NCI-H345 treated with DMSO at 0.1 percent for 48 hours (cell line): ENCODE measurements around the gene HCRTR1.
A peak's percentile ranks its signal among the peaks of the same experiment; 100 is the strongest.
"Not testable (repeated sequence)": the region's sequence is repeated elsewhere in the genome, so short reads cannot be mapped to it uniquely, and the experiment has no call there.

ENCODE experiments used
- DNase-seq: peaks from one replicate; lab custom pipeline; 2025; ENCODE audit not compliant: unreplicated experiment; lab: John Stamatoyannopoulos, UW

HCRTR1 gene

DNA sequence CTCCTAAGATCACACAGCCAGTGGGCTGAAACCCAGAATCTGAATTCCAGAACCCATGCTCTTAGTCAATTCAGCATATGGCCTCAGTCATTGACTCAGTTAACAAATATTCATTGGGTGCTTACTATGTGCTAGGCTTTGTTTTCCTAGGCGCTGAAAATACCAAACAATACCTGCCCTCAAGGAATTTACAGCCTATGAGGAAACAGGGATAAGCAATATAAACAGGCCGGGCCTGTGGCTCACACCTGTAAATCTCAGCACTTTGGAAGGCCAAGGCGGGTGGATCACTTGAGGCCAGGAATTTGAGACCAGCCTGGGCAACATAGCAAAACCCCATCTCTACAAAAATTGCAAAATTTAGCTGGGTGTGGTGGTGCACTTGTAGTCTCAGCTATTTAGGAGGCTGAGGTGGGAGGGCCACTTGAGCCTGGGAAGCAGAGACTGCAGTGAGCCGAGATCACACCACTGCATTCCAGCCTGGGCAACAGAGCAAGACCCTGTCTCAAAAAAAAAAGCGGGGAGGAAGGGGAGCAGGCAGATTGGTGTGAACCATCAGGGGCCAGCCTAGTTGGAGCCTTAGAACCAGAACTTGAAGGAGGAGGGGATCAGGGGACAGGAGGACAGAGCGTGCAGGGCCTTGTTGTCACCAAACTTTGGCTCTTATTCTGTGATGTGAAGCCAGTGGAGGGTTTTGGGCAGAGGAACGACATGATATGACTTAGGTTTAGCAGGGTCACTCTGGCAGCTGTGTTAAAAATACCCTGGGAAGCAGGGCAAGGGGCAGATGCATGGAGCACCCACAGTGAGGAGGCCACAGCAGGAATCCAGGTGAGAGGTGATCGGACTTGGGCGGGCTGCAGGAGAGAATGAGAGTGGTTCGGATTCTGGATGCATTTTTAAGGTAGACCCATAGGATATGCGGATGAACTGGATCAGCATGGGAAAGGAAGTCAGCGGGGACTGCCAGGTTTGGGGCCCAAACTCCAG, 35.4 kb upstream of the HCRTR1 start:
- no peak for DNase-seq

DNA sequence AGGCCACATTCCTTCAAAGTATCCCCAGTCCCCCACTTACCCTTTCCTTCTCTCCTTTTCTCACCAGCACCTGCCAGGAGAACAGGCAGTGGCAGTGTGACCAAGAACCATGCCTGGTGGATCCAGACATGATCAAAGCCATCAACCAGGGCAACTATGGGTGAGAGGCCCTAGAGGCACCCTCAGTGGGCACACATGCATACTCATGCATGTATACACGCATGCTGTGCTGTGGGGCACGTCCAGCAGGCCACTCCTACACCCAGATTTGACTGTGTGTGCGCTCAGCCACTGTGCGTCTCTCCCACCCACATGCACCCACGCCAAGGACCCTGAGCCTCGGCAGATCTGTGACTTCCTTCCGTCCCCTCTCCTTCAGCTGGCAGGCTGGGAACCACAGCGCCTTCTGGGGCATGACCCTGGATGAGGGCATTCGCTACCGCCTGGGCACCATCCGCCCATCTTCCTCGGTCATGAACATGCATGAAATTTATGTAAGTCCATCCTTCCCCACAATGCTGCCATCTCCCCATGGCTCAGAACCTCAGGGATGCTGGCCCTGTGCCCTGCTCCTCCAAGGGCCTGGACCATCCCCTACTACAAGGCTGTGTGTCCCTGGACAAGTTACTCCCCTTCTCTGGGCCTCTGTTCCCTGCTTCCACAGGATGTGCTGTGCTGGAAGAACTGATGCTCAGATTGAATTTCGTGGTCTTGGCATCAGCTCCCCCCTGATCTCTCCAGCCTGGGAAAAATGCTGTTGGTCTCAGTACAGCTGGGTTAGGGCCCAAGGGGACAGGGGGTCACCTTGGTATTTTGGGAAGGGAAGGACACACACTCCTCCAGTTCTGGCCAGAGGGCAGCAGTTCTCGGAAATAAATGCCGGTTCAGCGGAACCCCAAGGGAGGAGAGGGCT, 34.2 kb upstream of the HCRTR1 start:
- no peak for DNase-seq

DNA sequence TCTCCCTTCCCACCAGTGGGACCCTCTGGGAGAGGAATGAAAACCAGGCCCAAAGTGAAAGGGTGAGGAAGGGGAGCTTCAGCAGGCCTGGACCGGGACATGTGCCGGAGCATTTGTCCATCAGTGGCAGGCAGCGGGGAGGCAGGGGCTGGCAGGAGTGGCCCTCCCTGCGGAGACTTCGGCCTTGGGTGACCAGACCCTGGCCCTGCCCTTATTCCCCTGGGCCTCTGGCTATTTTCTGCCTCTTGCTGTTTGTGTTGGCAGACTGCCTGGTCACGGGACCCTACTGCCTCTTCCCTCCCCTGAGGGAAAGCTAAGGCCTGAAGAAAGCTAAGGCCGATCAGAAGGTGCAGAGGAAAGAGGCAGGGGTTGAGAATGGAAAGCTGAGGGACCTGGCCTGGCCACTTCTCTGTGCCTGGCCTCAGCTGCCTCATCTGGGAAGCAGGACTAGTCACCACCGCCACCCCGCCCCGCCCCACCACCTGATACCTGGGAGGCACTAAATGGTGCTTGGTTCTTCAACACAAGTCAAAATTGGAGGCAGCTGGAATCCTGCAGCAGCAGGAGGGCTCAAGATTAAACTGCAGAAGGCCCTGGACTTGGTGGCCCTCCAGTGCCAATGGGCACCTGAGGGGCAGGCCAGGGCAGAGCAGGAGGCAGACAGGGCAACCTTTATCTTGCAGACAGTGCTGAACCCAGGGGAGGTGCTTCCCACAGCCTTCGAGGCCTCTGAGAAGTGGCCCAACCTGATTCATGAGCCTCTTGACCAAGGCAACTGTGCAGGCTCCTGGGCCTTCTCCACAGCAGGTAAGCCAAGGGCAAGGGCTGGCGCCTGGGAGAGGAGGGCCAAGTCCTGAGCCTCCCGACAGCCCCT, 33.3 kb upstream of the HCRTR1 start:
- DNase-seq: no peak

DNA sequence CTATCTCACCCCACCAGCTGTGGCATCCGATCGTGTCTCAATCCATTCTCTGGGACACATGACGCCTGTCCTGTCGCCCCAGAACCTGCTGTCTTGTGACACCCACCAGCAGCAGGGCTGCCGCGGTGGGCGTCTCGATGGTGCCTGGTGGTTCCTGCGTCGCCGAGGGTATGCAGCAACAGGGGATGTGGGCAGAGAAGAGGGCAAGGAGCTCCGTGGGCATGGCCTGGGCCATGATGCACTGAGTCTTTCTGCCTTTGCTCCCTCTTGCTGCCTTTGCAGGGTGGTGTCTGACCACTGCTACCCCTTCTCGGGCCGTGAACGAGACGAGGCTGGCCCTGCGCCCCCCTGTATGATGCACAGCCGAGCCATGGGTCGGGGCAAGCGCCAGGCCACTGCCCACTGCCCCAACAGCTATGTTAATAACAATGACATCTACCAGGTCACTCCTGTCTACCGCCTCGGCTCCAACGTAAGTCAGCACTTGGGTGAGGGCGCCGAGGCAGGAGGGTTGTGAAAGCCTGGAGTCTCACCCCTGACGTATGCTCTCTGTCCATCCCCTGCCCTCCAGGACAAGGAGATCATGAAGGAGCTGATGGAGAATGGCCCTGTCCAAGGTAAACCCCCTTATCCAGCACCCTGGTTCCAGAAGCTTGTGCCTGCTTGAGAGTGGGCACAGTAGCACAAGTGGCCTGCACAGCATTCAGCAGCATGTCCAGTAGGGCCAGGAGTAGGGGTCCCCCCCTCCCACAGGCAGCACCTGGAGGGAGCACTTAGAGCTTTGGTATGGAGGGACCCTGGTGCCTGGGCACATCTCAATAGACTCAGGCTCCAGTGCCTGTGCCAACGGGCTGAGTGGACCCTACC, 32.4 kb upstream of the HCRTR1 start:
- no peak for DNase-seq

DNA sequence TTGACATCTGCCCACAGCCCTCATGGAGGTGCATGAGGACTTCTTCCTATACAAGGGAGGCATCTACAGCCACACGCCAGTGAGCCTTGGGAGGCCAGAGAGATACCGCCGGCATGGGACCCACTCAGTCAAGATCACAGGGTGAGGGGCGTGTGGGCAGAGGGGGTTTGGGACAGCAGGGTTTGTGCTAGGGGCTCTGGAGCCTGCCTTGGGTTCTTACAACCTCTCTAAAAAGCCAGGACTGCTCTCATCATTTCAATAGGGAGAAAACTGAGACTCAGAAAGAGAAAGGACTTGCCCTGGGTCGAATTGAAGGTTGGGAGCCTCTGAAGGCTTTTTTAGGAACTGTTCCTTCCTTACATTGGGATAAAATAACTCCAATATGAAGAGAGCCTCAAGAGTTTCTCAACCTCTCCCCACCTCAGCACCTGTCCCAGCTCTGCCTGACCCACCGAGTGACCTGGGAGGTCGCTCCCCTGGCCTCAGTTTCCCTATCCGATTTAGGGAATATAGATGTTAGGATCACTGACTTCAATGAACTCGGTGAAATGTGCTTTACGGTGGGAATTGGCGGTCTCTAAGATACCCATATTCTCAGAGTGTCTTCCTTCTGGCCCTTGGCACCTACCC, 31.6 kb upstream of the HCRTR1 start:
- no peak for DNase-seq

DNA sequence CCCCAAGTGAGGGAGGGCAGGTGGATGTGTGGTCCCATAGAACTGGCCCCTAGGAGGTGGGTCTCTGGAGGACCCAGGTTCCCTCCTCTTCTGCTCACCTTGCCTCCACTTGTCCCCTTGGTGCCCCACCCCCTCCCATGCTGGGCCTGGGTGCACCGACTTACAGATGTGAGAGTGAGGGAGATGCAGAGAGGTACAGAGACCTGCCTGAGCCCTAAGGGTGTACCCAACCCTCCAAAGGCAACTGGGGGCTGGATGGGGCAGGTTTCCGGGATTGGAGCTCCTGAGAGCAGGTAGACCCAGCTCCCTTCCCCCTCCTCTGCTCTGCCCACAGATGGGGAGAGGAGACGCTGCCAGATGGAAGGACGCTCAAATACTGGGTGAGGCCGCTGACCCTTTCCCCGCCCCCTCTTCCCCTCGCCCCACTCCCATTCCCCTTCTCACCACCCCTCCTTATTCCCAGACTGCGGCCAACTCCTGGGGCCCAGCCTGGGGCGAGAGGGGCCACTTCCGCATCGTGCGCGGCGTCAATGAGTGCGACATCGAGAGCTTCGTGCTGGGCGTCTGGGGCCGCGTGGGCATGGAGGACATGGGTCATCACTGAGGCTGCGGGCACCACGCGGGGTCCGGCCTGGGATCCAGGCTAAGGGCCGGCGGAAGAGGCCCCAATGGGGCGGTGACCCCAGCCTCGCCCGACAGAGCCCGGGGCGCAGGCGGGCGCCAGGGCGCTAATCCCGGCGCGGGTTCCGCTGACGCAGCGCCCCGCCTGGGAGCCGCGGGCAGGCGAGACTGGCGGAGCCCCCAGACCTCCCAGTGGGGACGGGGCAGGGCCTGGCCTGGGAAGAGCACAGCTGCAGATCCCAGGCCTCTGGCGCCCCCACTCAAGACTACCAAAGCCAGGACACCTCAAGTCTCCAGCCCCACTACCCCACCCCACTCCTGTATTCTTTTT, 30.8 kb upstream of the HCRTR1 start:
- no peak for DNase-seq

DNA sequence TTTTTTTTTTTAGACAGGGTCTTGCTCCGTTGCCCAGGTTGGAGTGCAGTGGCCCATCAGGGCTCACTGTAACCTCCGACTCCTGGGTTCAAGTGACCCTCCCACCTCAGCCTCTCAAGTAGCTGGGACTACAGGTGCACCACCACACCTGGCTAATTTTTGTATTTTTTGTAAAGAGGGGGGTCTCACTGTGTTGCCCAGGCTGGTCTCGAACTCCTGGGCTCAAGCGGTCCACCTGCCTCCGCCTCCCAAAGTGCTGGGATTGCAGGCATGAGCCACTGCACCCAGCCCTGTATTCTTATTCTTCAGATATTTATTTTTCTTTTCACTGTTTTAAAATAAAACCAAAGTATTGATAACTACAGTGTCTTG, 30.2 kb upstream of the HCRTR1 start:
- DNase-seq: not testable (repeated sequence)

DNA sequence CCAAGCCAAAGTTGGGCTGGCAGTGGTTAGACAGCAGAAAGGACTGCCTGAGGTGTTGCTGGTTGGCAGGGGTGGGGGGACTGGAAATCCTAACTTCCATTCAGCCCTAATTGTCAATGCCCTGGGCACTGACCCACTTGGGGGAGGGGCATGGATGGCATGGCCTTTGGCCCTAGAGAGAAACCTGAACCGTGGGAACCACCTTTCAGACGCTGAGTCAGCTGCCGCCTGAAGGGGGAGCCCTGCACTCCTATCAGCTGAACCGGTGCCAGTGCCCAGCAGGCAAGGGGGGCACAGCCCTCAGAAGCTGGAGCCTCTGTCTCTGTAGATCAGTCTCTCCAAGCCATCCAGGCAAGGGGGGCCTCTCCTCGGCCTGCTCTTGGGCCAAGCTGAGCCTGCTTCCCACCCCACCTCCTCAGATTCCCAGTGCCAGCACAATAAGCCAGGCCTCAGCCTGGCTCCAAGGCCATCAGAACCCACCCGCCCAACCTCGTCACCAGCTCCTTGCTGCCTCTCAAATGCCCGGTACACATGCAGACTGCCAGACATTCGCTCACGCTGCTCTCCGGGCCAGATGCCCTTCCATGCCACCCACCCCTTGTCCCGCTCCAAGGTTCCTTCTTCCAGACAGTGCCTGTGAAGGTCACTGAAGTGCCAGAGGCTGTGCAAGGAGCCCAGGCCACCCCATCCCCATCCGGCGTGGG, 29.6 kb upstream of the HCRTR1 start:
- no peak for DNase-seq

DNA sequence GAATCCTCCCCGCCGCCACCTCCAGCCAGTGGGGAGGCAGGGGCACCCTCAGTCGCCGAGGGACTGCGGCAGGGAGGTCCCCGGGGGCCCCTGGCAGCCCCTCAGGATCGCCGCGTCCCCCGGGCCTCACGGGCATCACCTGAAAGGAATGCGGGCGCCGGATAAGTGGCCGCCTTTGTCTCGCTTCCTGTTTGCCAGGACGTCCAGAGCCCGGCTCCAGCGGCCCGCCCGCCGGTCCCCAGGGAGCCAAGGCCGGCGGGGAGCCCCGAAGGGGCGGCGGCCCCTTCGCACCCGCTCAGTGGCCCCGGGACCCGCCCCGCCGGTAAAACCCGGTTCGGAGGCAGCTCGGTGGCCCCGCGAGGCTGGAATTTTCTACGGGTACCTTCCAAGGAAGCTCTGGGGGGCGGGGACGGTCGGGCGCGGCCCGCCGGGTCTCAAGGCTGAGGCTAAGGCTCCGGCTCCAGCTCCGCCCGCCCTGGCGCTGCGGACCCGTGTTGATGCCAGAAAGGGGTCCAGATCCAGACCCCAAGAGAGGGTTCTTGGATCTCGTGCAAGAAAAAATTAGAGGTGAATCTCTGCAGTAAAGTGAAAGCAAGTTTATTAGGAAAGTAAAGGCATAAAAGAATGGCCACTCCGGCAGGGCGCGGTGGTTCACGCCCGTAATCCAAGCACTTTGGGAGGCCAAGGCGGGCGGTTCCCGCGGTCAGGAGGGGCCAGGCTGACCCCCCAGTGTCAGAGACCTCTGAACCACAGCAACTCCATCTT, 28.6 kb upstream of the HCRTR1 start:
- DNase-seq: no peak

DNA sequence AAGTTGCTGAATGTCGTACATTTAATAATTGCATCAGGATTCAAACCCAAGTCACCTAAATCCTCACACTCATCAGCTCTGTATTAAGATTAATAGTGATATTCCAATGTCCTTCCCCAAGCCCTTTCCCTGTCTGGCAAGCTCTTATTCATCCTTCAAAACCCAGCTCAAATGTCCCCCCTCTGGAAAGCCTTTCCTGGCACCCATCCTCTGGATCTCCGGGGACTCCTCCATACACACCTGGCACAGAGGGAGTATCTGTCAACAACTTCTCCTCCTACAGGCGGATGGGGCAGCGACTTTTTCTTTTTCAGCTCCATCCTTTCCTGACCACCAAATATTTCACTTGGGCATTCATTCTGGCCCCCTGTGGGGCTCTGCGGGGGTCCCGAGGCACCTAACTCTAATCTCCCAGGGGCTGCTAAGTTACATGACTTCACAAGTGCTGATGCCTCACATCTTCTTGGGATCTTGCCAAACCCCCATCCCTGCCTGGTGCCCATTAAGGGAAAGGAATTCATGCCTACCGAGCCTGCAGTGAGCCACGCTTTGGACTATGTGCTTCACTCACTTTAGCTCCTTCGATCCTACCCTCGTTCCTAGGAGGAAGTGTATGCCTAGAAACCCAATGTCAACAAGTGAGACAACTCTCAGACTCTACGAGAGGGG, 25.9 kb upstream of the HCRTR1 start:
- DNase-seq: no peak

DNA sequence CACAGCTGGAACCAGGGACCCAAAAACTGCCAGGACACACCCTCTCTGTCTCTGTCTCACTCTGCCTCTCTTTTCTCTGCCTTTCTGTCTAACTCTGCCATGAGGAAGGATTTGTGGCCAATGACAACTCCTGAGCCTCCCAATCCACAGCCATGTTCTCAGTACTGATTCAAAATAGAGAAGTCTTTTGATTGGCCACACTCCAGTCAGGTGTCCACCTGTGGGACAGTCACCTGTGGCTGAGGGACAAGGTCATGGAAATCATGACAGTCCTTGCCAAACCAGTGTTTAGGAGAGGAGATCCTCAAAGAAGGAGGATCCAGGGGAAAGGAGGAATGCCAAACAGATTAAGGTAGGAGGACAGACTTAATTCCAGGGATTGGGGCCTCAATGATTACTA, 25.4 kb upstream of the HCRTR1 start:
- DNase-seq: no peak

DNA sequence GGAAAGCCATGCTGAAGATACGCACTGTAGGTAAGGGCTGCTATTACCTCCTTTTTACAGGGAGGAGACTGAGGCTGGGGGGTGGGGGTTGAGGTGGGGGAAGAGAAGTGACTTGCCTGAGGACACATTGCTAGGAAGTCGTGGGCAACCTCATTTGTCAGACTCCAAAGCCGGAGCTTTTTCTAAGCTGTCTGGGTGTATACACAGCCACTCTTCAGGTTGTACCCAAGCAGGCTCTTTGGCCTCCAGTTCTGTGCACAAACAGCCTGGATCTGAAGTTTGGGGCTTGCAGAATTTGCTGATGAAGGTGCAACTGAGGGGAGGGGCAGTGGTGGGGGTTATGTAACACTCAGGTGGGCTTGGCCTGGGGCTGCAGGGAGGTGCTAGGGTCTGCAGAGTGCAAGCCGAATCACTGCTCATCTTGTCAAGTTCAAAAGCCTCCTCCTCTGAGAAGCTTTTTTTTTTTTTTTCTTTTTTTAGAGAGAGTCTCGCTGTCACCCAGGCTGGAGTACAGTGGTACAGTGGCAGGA, 24.3 kb upstream of the HCRTR1 start:
- DNase-seq: no peak

DNA sequence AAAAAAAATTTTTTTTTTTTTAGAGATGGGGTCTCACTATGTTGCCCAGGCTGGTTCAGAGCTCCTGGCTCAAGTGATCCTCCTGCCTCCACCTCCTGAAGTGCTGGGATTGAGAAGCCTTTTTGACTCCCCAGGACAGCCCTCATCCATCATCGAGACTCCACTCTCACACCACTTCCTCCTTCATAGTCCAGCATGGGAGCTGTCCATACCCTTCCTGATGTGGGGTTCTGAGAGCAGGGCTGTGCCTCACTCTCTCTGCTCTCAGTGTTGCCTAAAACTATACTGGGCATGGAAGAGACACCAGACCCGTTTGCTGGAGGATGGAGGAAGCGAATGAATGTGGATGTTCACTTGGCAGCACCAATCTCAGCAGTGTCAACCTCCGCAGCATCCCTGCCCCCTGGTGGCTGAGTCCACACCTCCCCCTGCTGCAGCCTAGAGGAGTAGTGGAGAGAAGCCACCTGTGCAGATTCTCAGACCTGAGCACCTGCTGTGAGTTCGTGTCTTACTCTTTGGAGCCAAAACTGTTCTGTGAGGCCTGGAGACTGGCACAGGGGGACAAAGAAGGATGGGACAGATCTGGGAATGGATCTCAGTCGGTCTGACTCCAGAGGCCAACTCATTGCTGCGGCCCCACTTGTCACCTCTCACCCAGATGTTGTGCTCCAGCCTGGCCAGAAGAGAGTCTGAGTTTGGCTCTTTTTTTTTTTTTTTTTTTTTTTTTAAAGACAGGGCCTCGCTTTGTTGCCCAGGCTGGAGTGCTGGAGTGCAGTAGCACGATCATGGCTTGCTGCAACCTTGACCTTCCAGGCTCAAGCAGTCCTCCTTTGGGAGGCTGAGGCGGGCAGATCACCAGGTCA, 23.5 kb upstream of the HCRTR1 start:
- peak; percentile 56 for DNase-seq

DNA sequence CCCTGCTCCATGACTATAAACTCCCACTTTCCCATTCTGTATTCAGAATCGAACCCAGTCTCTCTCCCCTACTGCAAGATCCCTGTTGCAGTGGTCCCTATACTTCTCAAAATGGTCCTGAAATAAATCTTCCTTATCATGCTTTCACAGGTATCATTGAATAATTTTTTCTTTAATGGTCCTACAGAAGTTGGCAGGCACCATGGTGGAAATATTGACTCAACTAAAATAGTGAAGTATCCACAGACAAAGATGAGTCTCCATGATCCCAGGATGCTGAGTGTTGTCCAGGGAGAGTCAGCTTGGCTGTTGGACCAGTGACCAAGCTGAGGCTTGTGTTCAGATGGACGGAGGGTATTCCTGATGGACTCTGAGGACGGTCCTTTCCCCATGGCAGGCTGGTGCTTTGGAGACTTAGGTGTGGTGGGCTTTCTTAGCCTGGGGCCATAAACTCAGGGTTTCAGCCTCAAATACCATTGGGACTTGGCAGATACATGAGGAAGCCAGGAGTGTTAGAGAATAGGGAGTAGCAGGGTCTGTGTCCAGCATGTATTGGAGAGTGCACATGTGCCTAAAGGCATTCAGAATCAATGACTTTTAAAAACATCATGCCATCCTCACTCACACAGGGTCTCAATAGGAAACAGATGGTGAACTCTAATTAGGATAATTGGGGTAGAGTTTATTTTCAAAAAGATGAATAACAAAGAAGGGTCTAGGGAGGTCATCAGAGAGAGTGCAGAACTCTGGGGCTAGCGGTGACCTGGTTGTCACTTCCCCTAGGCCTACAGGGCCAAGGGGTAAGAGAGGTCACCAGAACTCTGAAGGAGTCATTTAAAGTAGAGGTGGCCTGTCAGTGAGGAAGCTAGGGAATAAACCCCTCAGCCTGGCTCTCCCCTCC, 21.4 kb upstream of the HCRTR1 start:
- DNase-seq: no peak
